Measurements from ENCODE around the gene MRPS25. TPM values are rescaled to one million over a fixed set of nuclear protein-coding genes. Genes with fewer than 3 reads are reported as not detected.

MRPS25 gene
- total RNA-seq, 1 experiment from 2014 or later, result 53.2 TPM

DNA sequence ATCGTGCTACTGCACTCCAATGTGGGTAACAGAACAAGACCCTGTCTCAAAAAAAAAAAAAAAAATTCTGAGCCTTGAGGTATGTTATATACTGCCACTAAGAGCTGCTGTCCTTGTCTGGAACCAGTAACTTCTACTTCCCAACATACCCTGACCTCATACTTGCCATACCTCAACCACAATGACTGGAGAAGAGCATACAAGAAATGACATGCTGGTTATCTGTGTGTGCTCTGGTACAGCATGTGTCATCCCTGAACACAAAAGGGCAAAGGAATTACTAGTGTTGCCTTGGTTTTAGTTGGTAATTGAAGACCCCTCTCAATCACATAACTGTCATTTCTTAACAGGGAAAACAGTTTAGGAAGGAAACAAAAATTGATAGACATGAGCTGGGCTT lies 54.5 kb downstream of the MRPS25 start:
- Histone ChIP-seq H4K5ac (ENCODE audit: insufficient read length, low read depth, low read length) (no peak overlapping the region), H4K8ac (replicated peaks; ENCODE audit: insufficient read length, low read depth, low read length) (no peak overlapping the region), H3K14ac (ENCODE audit: insufficient read depth, low read length) (no peak overlapping the region), H3K27me3 (ENCODE audit: insufficient read depth, low read length) (no peaks in the 10 kb centered on the region), H3K4me2 (ENCODE audit: insufficient read depth, insufficient read length, low read length) (no peak overlapping the region), H4K20me1 (ENCODE audit: control insufficient read depth, insufficient read depth, insufficient read length) (no peaks in the 10 kb centered on the region), H2BK5ac (ENCODE audit: insufficient read length, low read length) (no peak overlapping the region), H3K9me3 (ENCODE audit: control insufficient read depth, low read depth, low read length) (no peaks in the 10 kb centered on the region), H2BK15ac (ENCODE audit: low read depth, low read length) (no peak overlapping the region), H3K18ac (ENCODE audit: insufficient read length, low read depth, low read length) (no peak overlapping the region), H3K79me1 (ENCODE audit: insufficient read depth, low read depth, low read length, poor library complexity, severe bottlenecking) (no peaks in the 10 kb centered on the region), H3K27ac (ENCODE audit: insufficient read length, low read depth, low read length) (no peak overlapping the region), H3K4me1 (ENCODE audit: insufficient read depth, low read length) (no peaks in the 10 kb centered on the region), H3K9ac (ENCODE audit: extremely low read depth, insufficient read length, low read length) (no peak overlapping the region), H3K23me2 (ENCODE audit: insufficient read length, low read depth, low read length, poor library complexity, severe bottlenecking) (no peaks in the 10 kb centered on the region), H3K56ac (ENCODE audit: insufficient read length, low read depth, low read length) (no peak overlapping the region), H2AFZ (ENCODE audit: low read length) (no peak overlapping the region), H3K4ac (ENCODE audit: low read depth, low read length) (no peak overlapping the region), H2BK20ac (ENCODE audit: low read depth, low read length, poor library complexity, severe bottlenecking) (no peak overlapping the region), H3K23ac (ENCODE audit: insufficient read length, low read depth, low read length) (no peak overlapping the region), H2BK120ac (ENCODE audit: low read depth, low read length, poor library complexity, severe bottlenecking) (no peak overlapping the region), H3K79me2 (ENCODE audit: insufficient read depth, low read length) (no peaks in the 10 kb centered on the region), H2BK12ac (ENCODE audit: insufficient read length, low read depth, low read length) (no peak overlapping the region), H3T11ph (ENCODE audit: low read length) (no peak overlapping the region), H4K91ac (ENCODE audit: insufficient read length, low read depth, low read length) (no peak overlapping the region), H2AK5ac (ENCODE audit: insufficient read length, low read length) (no peak overlapping the region)
- Mint-ChIP-seq H3K4me3 (no peak overlapping the region), H3K36me3 (ENCODE audit: insufficient read depth in 1 of 3, low read depth in 3 of 3) (peaks cover 16 to 61% (median 41%) of the 10 kb centered on the region in 3 experiments; a peak in 6 of 7 replicates), H3K27me3 (ENCODE audit: low read depth) (no peaks in the 10 kb centered on the region), H3K4me1 (no peaks in the 10 kb centered on the region), H3K9me3 (no peaks in the 10 kb centered on the region), H3K27ac (no peak overlapping the region)
- TF ChIP-seq, protein P1, sequence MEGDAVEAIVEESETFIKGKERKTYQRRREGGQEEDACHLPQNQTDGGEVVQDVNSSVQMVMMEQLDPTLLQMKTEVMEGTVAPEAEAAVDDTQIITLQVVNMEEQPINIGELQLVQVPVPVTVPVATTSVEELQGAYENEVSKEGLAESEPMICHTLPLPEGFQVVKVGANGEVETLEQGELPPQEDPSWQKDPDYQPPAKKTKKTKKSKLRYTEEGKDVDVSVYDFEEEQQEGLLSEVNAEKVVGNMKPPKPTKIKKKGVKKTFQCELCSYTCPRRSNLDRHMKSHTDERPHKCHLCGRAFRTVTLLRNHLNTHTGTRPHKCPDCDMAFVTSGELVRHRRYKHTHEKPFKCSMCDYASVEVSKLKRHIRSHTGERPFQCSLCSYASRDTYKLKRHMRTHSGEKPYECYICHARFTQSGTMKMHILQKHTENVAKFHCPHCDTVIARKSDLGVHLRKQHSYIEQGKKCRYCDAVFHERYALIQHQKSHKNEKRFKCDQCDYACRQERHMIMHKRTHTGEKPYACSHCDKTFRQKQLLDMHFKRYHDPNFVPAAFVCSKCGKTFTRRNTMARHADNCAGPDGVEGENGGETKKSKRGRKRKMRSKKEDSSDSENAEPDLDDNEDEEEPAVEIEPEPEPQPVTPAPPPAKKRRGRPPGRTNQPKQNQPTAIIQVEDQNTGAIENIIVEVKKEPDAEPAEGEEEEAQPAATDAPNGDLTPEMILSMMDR (conservative IDR thresholded peaks at IDR 0.05), result no peak
- WGBS (ENCODE audit: extremely low coverage, insufficient read length, low lambda C conversion rate), result no CpG with 5 or more reads among the region's 1 CpG
- DNase-seq, result no peak

All from H9 (cell line).